Pulmonary artery endothelial cell (primary cell): ENCODE results near the gene CUX1. TPM values are rescaled to one million over a fixed set of nuclear protein-coding genes. Genes with fewer than 3 reads are reported as not detected.
"Not testable (repeated sequence)": the region's sequence is repeated elsewhere in the genome, so short reads cannot be mapped to it uniquely, and the experiment has no call there.

Experiments
- DNase-seq: peaks from one replicate; pipeline ENCODE4 v3.0.0-alpha.2; 2011; ENCODE audit warnings: low read depth, low spot score
- total RNA-seq: library from RNA; depleted of rRNA; stranded (reverse); fragments of >200 nt; gene quantifications from 2 replicates; pipeline ENCODE4 v1.2.3, GENCODE V29; 2014

CUX1 gene
- total RNA-seq, 1 donor from 2014 or later: 20.8 TPM

- no peak for DNase-seq
These were observed 314.9 kb downstream of the CUX1 start for GRCh38 chr7:102132209-102132752.

DNA sequence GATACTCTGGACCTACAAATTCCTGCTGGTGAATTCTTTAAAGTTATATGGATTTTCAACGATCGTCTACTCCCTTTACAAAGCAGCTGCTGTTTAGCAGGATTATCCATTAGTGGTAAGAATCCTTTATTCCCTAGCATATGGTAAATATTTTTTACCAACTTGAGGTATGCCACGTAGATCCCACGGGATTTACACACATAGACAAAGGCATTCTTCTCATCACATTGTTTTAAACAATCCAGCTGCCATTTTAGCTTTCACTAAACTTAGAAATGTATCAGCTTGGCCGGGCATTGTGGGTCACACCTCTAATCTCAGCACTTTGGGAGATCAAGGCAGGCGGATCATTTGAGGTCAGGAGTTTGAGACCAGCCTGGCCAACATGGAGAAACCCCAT is 321.2 kb downstream of the CUX1 start:
- no peak for DNase-seq

- no peak for DNase-seq
These were observed 323.5 kb downstream of the CUX1 start for GRCh38 chr7:102140952-102141370.

DNA sequence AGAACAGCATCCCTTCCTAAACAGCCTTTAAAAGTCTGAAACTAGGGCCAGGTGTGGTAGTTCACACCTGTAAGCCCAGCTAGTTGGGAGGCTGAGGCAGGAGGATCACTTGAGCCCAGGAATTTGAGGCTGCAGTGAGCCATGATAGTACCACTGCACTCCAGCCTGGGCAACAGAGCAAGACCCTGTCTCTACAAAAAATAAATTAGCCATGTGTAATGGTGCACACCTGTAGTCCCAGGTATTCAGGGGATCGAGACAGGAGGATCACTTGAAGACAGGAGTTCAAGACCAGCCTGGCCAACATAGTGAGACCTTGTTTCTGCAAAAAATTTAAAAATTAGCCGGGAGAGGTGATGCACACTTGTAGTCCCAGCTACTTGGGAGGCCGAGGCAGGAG is 325.0 kb downstream of the CUX1 start:
- DNase-seq: not testable (repeated sequence)

GRCh38 chr7:102146122-102146521 is 328.7 kb downstream of the CUX1 start:
- DNase-seq: no peak

DNA sequence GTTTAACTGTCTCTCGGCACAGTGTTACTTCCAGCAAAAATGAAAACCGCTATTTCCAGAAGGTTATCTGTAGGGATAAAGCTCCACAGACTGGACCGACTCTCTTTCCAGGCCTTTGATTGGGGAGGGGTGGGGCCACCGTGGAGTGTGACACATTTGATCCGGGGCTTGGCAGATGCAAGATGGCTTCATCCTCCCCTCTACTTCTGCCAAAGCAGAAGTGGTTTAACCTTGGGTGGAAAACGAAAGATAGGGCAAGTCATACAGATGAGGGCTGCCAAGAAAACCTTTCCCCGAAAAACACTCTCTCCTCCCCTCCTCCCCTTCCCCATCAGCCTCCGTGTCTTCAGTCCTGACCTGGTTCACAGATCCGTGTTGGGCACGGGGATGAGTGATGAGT is 329.6 kb downstream of the CUX1 start:
- no peak for DNase-seq

DNA sequence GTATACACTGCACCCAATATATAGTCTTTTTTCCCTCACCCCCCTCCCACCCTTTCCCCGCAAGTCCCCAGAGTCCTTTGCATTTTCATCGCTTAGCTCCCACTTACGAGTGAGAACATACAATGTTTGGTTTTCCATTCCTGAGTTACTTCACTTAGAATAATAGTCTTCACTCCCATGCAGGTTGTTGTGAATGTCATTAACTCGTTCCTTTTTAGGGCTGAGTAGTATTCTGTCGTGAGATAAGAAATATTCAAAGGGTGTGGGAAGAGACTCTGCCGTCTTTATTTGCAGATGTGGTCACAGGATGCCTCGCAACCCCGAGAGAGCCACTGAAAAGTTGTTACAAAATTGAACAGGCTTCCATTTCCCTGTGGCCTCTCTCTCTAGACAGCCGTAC is 331.4 kb downstream of the CUX1 start:
- DNase-seq: no peak

DNA sequence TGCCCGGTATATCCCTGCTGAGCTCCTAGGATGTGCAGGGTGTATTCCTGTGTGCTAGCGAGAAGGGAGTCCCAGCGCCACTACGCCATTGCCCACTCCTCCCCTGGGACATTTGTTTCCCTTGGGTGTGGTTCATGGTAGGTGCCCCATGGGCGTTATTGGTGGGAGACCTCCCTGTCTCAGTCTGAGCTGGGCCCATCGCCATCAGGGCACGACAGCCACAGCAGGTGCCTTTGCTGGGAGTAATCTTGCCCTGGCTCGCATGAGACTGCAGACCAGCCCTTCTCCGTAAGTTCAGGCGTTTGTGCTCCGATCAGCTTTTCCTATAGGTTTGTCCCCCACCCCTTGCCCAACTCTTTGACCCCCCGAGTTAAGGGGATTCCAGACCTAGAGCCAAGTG is 332.0 kb downstream of the CUX1 start:
- no peak for DNase-seq

- no peak for DNase-seq
These were observed 332.8 kb downstream of the CUX1 start for GRCh38 chr7:102150266-102150665.

GRCh38 chr7:102152672-102153598 is 335.5 kb downstream of the CUX1 start:
- DNase-seq: no peak

DNA sequence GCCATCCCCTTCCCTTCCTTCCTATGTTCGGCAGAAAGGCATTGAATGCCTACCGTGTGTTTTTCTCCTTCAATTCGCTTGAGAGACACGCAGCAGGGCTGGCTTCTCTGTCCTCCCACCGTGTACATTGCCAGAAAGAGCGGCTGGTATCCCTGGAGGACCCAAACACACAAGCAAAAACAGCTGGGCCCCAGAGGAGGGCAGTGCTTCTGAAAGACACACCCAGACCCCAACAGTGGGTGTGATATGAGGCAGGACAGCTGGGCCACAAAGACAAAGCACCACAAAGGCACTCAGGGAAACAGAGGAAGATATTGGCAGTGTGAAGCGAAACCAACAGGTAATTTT is 336.1 kb downstream of the CUX1 start:
- no peak for DNase-seq

DNA sequence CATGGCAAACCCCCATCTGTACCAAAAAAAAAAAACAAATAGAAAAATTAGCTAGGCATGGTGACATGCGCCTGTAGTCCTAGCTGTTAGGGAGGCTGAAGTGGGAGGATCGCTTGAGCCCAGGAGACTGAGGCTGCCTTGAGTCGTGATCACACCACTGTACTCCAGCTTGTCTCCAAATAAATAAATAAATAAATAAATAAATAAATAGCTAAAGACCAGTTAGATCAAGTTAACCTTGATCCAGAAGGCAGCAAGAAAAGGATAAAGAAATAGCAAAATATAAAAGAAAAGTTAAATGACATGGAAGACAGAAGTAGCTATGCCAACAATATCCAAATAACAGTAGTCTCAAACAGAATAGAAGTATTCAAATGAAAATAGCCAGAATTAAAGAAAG is 337.0 kb downstream of the CUX1 start:
- DNase-seq: no peak

GRCh38 chr7:102155821-102156441 is 338.5 kb downstream of the CUX1 start:
- DNase-seq: no peak

DNA sequence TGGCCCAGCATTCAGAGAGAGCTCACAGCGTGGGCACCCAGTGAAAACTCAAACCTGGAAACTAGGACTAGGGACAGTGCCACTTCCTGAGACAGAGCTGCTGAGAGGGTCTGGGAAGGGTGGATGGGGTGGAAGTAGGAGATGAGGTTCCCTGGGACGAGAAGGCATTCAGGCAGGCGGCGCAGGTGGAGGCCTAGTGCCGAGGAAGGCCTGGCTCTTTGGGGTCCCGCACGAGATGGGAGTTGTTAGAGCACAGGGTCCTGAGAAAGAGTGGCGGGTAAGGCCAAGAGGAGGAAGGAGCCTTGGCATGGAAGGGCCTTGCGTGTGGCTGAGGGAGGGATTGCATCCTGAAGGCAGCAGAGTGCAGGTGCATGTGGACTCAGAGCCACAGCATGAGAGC is 339.4 kb downstream of the CUX1 start:
- no peak for DNase-seq

DNA sequence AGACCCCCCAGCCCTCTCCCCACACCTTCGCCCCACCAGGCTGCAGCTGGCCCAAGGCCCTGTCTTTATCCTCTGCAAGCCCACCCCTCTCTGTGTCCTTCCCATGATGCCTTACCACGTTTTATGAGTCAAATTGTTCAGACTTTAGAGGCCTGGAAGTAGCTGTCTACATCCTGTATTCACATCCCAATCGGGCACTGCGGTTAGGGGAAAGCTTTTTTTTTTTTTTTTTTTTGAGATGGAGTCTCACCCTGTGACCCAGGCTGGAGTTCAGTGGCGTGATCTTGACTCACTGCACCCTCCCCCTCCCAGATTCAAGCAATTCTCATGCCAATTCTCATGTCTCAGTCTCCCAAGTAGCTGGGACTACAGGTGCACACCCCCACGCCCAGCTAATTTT is 347.7 kb downstream of the CUX1 start:
- DNase-seq: no peak

- no peak for DNase-seq
These were observed 349.8 kb downstream of the CUX1 start for GRCh38 chr7:102167254-102167653.

DNA sequence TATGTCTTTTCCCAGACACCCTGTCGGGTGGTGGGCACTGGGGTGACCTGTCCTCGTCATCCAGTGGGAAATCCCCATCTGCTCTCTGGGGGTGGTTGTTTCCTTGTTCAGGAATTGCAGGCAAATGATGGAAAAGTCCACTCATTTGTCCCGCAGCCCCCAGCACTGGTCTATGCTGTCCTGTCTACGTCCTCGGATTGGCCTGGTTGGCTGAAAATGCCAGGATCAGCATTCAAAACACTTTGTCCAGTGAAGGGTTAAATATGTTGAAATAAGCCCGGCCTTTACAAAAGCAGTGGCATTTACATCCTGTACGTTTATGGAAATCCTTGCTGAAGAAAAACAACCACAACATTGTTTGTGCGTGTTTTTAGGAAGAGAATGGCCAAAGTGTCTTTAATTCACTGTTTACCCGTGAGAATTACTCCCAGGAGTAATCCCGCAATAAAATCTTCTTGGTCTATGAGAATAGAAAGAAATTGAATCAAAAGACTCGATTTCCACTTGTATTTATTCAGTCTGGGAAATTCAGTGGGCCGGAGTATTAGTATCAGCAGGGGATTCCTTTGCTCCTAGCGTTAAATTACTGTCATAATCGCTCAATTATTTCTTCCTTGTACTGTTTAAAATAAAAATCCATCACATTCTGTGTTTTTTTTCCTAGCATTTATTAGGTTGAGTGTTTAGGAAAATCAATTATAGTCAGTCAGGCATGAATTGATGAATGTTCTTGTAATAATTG is 352.4 kb downstream of the CUX1 start:
- no peak for DNase-seq

DNA sequence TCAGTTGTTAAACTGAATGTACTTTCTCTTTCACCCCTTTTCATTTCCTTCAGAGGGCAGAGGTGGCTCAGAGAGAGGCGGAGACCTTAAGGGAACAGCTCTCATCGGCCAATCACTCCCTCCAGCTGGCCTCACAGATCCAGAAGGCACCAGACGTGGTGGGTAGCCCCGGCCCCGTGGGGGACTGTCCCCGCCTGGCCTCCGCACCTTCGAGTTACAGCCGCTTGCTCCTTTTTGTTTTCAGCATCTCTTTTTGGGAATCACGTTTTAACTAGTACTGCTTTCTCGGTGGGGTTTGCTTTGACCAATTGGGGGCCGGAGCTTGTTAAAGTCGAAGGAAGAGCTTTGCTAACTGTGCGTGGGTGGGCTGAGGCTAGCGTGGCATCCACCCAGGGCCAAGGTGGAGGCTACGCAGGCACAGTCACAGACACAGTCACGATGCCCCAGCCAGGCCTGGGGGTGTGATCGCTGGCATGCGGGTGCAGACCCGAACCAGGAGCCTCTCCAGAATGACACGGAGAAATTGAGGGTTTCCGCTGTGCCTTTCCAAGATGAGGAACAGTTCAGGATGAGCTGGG is 353.1 kb downstream of the CUX1 start:
- no peak for DNase-seq

- DNase-seq: no peak
These were observed 356.2 kb downstream of the CUX1 start for GRCh38 chr7:102173669-102174068.

GRCh38 chr7:102175423-102176170 is 358.2 kb downstream of the CUX1 start:
- DNase-seq: no peak

DNA sequence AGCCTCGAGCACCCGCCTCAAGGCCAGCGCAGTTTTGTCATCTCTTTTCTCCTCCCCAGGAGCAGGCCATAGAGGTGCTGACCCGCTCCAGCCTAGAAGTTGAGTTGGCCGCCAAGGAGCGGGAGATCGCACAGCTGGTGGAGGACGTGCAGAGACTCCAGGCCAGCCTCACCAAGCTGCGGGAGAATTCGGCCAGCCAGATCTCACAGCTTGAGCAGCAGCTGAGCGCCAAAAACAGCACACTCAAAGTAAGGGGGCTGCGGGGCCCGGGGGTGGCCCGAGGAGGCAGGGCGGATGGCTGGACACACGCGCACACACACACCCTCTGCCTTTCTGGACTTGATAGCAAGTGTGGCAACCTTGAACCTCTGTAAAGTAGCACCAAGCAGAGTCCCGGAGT is 361.0 kb downstream of the CUX1 start:
- DNase-seq: no peak
